Keratinocyte (primary cell): ENCODE data around the gene LRRC8C. TPM values are rescaled to one million over a fixed set of nuclear protein-coding genes. Genes with fewer than 3 reads are reported as not detected.

Experiments used
- DNase-seq: peaks from one replicate; pipeline ENCODE4 v3.0.0-alpha.2; 2011; ENCODE audit warnings: low read depth, missing footprints, low spot score
- FAIRE-seq: peaks from 2 replicates; lab custom pipeline; 2011; peaks lifted over from hg19 to GRCh38; lab: Jason Lieb, UNC
- H2AFZ ChIP-seq: 2 replicates; pipeline ENCODE4 v1.6.0; 2012; ENCODE audit warnings: low read length, control low read depth, inconsistent platforms; ENCODE audit not compliant: control insufficient read depth
- H3K27ac ChIP-seq: 2 replicates; pipeline ENCODE4 v1.5.1; 2011; ENCODE audit warnings: low read length; ENCODE audit not compliant: control insufficient read depth, insufficient read depth
- H3K27me3 ChIP-seq: 3 replicates; pipeline ENCODE4 v1.6.0; 2011; ENCODE audit warnings: low read length; ENCODE audit not compliant: control insufficient read depth, insufficient read depth; ENCODE audit errors: extremely low read depth
- H3K36me3 ChIP-seq, 2 experiments: 2 replicates in 1 of 2; 3 replicates in 1 of 2; pipeline ENCODE4 v1.5.1; 2011; ENCODE audit warnings: low read length in 2 of 2, mild to moderate bottlenecking in 1 of 2; ENCODE audit not compliant: control insufficient read depth in 2 of 2, insufficient read depth in 2 of 2; ENCODE audit errors: extremely low read depth in 1 of 2
- H3K4me1 ChIP-seq: 3 replicates; pipeline ENCODE4 v1.5.1; 2011; ENCODE audit warnings: low read length; ENCODE audit not compliant: control insufficient read depth, insufficient read depth; ENCODE audit errors: extremely low read depth
- H3K4me2 ChIP-seq: 3 replicates; pipeline ENCODE4 v1.6.0; 2011; ENCODE audit warnings: low read depth, low read length; ENCODE audit not compliant: control insufficient read depth, insufficient read depth; ENCODE audit errors: extremely low read depth
- H3K4me3 ChIP-seq, 3 experiments: fragments of 200-600 bp in 1 of 3; sonication (generic) in 1 of 3; 2 replicates in 2 of 3; 3 replicates in 1 of 3; pipeline ENCODE4 v1.5.1; 2011 to 2016; ENCODE audit warnings: low read length in 3 of 3, mild to moderate bottlenecking in 3 of 3, control low read depth in 2 of 3, inconsistent platforms in 1 of 3, low read depth in 1 of 3, mixed read lengths in 1 of 3, mixed run types in 1 of 3, moderate library complexity in 1 of 3; ENCODE audit not compliant: control insufficient read depth in 2 of 3, insufficient read depth in 2 of 3; ENCODE audit errors: extremely low read depth in 1 of 3
- H3K79me2 ChIP-seq: 2 replicates; pipeline ENCODE4 v1.6.0; 2012; ENCODE audit warnings: low read length; ENCODE audit not compliant: control insufficient read depth, insufficient read depth
- H3K9ac ChIP-seq: 3 replicates; pipeline ENCODE4 v1.6.0; 2011; ENCODE audit warnings: low read length; ENCODE audit not compliant: control insufficient read depth, insufficient read depth; ENCODE audit errors: extremely low read depth
- H3K9me1 ChIP-seq: 3 replicates; pipeline ENCODE4 v1.6.0; 2011; ENCODE audit warnings: low read length; ENCODE audit not compliant: control insufficient read depth, insufficient read depth; ENCODE audit errors: extremely low read depth
- H3K9me3 ChIP-seq: 2 replicates; pipeline ENCODE4 v1.5.1; 2012; ENCODE audit warnings: low read depth, low read length; ENCODE audit not compliant: control insufficient read depth
- H4K20me1 ChIP-seq: 3 replicates; pipeline ENCODE4 v1.6.0; 2011; ENCODE audit warnings: low read length; ENCODE audit not compliant: control insufficient read depth, insufficient read depth; ENCODE audit errors: extremely low read depth
- CTCF ChIP-seq, 3 experiments: IDR thresholded peaks in 1 of 3; conservative IDR thresholded peaks in 1 of 3; optimal IDR thresholded peaks in 1 of 3; 2 replicates in 2 of 3; 3 replicates in 1 of 3; pipeline versions ENCODE3 to v1.5.1; 2011; ENCODE audit warnings: low read length in 3 of 3, mild to moderate bottlenecking in 3 of 3, moderate library complexity in 2 of 3, control low read depth in 1 of 3, inconsistent platforms in 1 of 3; ENCODE audit not compliant: insufficient read depth in 2 of 3; ENCODE audit errors: extremely low read depth in 1 of 3
- EZH2 ChIP-seq: IDR thresholded peaks from one replicate; pipeline ENCODE4 v1.6.1; 2012; ENCODE audit warnings: inconsistent platforms, mild to moderate bottlenecking, low read length, moderate library complexity
- dilution Hi-C: fragments of 300-500 bp; cut with MboI; formaldehyde crosslinking; loops from one replicate; pipeline ENCODE4 v1.7.0; 2020; ENCODE audit warnings: low sequenced_read_pairs; ENCODE audit not compliant: extremely low pct_ligation_motif_present
- polyA plus RNA-seq, 5 experiments: library from polyadenylated mRNA; depleted of rRNA in 3 of 5; stranded (reverse) in 3 of 5; stranded (forward) in 1 of 5; unstranded in 1 of 5; fragments of >200 nt; gene quantifications; 1 replicate in 1 of 5; 2 replicates in 3 of 5; 3 replicates in 1 of 5; pipeline versions ENCODE4 v1.2.1 to v1.2.3, GENCODE V29; 2011 to 2012; ENCODE audit warnings: missing spikeins in 2 of 5, low read depth in 1 of 5, low replicate concordance in 1 of 5

LRRC8C gene
- polyA plus RNA-seq, 1 donor (not counting 4 experiments of a cell fraction or from before 2014, with no cell fraction given): 18.4 TPM

GRCh38 chr1:89624314-89624713 is 8.6 kb upstream of the LRRC8C start:
- no peaks in the 10 kb centered on the region for H3K27me3 ChIP-seq
- TF ChIP-seq EZH2 (no peak), CTCF (optimal IDR thresholded peaks at IDR 0.05 in 1 of 3, IDR thresholded peaks at IDR 0.05 in 1 of 3, conservative IDR thresholded peaks at IDR 0.05 in 1 of 3; ENCODE audit: extremely low read depth in 1 of 3, insufficient read depth in 2 of 3, low read length in 3 of 3) (no peak)
- no peaks in the 10 kb centered on the region for H3K4me1 ChIP-seq
- DNase-seq (no peak), FAIRE-seq (no peak)
- no peak overlapping the region for H3K4me2 ChIP-seq
- no peaks in the 10 kb centered on the region for H3K79me2 ChIP-seq
- no peak overlapping the region for H2AFZ ChIP-seq
- H4K20me1 ChIP-seq: no peaks in the 10 kb centered on the region
- H3K9me1 ChIP-seq: no peaks in the 10 kb centered on the region
- dilution Hi-C loops: no loop called here
- H3K9me3 ChIP-seq: no peaks in the 10 kb centered on the region
- no peak overlapping the region for H3K9ac ChIP-seq
- H3K27ac ChIP-seq: no peak overlapping the region
- H3K4me3 ChIP-seq: no peak overlapping the region
- H3K36me3 ChIP-seq: no peaks in the 10 kb centered on the region

DNA sequence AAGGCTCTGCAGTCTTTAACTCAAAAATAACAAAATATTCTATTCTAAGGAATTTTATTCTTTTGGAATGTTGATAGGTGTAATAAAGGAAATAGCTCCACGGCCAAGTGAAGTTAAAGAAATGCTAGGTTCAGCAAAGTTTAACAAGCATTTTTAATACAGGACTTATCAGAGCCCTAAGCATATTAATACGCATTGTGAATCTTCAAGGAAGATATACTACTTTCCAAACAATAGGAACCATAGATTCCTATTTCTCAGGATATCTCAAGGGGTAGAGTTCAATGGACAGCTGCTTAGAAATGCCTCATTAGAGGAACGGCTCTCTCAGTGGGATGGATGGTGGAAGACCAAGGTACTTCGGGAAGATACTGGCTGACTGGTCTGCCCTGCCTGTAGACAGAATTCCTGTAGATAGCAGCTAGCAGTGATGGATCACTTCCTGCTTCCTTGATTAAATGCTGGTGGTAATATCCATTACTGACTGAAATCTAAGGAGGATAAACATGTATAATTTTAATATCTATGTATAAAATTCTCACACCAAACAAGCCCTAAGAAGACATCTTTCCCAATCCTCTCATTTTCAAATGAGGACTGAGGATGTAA is 8.1 kb upstream of the LRRC8C start:
- Histone ChIP-seq H3K36me3 (no peaks in the 10 kb centered on the region), H3K9ac (no peak overlapping the region), H3K79me2 (no peaks in the 10 kb centered on the region), H3K9me1 (no peaks in the 10 kb centered on the region), H3K4me1 (no peaks in the 10 kb centered on the region), H3K4me3 (no peak overlapping the region), H3K4me2 (no peak overlapping the region), H3K9me3 (no peaks in the 10 kb centered on the region), H4K20me1 (no peaks in the 10 kb centered on the region), H3K27ac (no peak overlapping the region), H2AFZ (no peak overlapping the region), H3K27me3 (no peaks in the 10 kb centered on the region)
- FAIRE-seq (no peak), DNase-seq (no peak)
- dilution Hi-C loops: no loop called here
- no peak for TF ChIP-seq CTCF (optimal IDR thresholded peaks at IDR 0.05 in 1 of 3, IDR thresholded peaks at IDR 0.05 in 1 of 3, conservative IDR thresholded peaks at IDR 0.05 in 1 of 3; ENCODE audit: extremely low read depth in 1 of 3, insufficient read depth in 2 of 3, low read length in 3 of 3)
- TF ChIP-seq EZH2: no peak
